ENCODE measurements around the gene PRSS1.
"Not testable (repeated sequence)": the region's sequence is repeated elsewhere in the genome, so short reads cannot be mapped to it uniquely, and the experiment has no call there.

PRSS1 gene

DNA sequence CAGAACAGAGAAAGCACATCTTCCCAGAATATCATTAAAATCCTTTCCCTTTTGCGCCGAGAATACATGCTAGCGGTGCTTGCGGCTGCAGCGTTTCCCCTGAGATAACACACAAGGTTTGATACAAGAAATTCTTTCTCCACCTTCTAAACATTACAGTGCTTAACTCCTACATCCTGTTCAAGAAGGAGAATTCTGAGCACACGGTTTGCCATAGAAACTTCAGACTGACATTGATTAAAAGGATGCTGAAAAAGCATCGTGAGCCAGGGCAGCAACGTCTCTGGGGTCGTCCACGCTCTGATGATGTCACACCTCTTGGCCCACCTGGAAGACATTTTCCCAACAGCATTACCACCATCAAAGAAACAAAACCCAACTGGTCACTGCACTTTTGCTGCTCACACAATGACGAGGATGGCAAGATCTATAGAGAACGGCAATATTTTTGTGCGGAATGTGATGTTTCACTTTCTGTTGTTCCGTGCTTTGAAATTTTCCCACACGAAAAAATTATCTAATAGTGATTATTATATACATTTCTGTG is 27.0 kb upstream of the PRSS1 start:
- DNase-seq (ENCODE audit: low read depth in 2 of 2), result no peak
- TF ChIP-seq, protein P1, sequence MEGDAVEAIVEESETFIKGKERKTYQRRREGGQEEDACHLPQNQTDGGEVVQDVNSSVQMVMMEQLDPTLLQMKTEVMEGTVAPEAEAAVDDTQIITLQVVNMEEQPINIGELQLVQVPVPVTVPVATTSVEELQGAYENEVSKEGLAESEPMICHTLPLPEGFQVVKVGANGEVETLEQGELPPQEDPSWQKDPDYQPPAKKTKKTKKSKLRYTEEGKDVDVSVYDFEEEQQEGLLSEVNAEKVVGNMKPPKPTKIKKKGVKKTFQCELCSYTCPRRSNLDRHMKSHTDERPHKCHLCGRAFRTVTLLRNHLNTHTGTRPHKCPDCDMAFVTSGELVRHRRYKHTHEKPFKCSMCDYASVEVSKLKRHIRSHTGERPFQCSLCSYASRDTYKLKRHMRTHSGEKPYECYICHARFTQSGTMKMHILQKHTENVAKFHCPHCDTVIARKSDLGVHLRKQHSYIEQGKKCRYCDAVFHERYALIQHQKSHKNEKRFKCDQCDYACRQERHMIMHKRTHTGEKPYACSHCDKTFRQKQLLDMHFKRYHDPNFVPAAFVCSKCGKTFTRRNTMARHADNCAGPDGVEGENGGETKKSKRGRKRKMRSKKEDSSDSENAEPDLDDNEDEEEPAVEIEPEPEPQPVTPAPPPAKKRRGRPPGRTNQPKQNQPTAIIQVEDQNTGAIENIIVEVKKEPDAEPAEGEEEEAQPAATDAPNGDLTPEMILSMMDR (IDR thresholded peaks at IDR 0.05; ENCODE audit: low read depth, low read length), result no peak
- no peak overlapping the region for H3K4me3 ChIP-seq (replicated peaks in 1 of 2; ENCODE audit: low read depth in 2 of 2, low read length in 2 of 2)

DNA sequence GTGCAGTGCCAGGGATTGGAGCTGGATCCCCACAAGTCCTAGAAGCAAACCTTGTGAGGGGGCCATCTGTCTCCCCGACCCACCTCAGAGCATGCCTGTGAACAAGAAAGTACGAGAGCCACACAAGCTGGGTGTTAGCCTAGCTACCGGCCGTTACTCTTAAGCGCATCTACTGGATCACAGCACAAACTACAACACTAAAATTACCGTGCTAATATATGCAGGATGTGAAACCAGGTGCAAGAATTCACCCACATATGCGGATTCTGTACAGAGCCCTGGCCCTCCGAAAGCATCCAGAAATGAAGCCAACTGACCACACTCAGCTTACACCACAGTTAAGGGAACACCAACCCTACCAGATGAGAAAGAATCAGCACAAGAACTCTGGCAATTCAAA is 16.0 kb upstream of the PRSS1 start:
- DNase-seq (ENCODE audit: low read depth in 2 of 2), result no peak
- TF ChIP-seq, protein P1 (IDR thresholded peaks at IDR 0.05; ENCODE audit: low read depth, low read length), result no peak
- H3K4me3 ChIP-seq (replicated peaks in 1 of 2; ENCODE audit: low read depth in 2 of 2, low read length in 2 of 2), result no peak overlapping the region

DNA sequence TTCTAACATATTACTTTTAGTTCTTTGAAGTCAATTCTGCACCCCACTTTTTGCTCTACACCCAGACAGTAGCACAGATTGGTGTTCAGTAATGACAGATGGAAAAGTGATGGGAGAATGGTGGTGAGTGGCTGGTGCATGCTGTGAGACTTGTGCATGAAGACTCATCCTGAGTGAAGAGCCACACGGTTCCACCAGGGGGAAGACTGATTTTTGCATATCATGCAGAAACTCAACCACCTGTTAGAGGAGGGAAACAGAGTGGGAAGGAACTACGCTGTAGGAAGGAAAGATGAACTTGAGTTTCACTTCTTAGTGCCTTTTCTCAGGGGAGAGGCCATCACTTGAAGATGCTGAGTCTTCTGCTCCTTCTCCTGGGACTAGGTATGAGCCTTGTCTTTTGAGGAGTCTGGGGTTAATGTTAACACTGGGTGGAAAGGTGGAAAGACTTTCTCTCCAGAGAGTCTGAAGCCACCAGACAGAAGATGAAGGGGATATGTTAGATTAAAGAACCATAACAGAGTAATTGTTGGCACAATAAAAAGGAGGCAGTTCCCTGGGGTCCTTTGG is 9.3 kb upstream of the PRSS1 start:
- TF ChIP-seq, protein P1 (IDR thresholded peaks at IDR 0.05; ENCODE audit: low read depth, low read length), result no peak
- H3K4me3 ChIP-seq (replicated peaks in 1 of 2; ENCODE audit: low read depth in 2 of 2, low read length in 2 of 2), result no peak overlapping the region
- peak in 1 of 2 donors; percentile 2 for DNase-seq (ENCODE audit: low read depth in 2 of 2)

DNA sequence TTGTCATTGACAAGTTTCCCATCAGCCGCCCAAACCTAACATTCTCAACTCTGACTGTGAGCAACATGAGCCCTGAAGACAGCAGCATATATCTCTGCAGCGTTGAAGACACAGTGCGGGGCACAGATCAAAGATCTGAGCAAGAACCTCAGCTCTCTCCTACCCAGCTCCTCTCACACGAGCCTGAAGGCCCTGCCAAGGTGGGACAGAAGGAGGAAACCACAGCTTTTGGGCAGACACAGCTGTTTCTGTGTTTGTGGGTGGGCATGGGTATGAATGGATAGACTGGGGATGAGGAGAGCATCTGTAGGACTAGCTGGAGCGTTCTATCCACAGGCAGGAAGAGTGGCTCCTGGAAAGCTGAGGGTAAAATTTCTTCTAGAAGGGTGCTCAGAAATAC is 8.5 kb upstream of the PRSS1 start:
- TF ChIP-seq, protein P1 (IDR thresholded peaks at IDR 0.05; ENCODE audit: low read depth, low read length), result no peak
- DNase-seq (ENCODE audit: low read depth in 2 of 2), result no peak
- no peak overlapping the region for H3K4me3 ChIP-seq (replicated peaks in 1 of 2; ENCODE audit: low read depth in 2 of 2, low read length in 2 of 2)

DNA sequence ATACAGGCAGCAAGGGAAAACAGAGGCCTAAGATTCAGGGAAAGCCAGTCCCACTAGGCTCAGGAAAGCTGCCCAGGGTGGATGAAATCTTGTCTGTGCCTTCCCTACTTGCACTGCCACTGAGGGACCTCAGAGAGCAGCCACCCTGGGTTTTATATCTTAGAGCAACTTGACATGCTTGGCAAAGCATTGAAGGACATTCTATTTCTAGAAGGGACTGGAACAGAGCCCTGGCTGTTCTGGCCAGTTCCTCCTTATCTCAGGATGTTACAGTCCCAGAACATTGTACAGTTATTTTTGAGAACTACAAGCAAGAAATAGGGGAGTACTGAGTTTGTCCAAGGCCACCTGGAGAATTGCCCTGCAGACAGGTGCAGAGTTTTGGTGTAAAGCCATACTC is 7.3 kb upstream of the PRSS1 start:
- DNase-seq (ENCODE audit: low read depth in 2 of 2); H3K4me3 ChIP-seq (replicated peaks in 1 of 2; ENCODE audit: low read depth in 2 of 2, low read length in 2 of 2): not testable (repeated sequence)

DNA sequence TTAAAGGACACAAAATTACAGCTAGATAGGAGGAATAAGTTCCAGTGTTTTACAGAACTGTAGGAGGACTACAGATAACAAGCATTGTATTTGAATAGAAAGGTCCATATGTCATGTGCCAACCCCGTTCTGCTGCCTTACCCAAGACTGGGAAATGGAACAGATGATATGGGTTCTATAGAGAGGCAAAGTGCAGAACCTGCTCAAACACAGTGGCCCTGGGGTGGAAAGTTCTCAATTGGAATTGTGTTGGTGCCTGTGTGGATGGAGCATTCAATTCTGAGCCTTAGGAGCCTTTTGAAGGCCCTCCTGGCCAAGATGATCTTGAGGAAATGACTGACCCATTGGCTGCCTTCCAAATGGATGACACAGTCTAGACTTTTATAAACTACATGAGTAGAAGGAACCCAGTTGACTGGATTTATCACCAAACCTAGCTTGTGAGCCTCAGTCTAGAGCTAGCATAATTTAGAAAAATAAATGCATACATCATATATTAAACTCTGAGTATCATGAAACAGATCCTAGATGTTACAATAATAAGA is 4.1 kb upstream of the PRSS1 start:
- DNase-seq (ENCODE audit: low read depth in 2 of 2), result peak in 1 of 2 donors; percentile 50
- TF ChIP-seq, protein P1 (IDR thresholded peaks at IDR 0.05; ENCODE audit: low read depth, low read length), result no peak
- H3K4me3 ChIP-seq (replicated peaks in 1 of 2; ENCODE audit: low read depth in 2 of 2, low read length in 2 of 2), result no peak overlapping the region

DNA sequence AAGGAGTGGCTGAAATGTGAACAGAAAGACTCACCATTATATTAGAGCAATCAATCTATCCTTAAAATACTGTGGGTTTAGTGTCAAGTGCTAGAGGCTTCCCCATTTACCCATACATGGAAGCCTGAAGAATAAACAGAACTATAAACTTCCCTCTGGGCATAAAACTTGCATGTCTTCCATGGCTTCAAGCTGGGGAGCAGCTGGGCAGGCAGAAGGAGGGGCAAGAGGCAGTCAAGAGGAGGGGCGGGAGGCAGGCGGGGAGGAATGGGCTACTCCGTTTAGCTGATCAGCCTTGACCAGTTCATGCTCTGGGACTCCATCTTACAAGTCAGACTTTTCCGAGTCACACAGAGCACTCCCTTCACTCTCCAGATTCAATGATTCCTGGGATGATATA is 3.5 kb upstream of the PRSS1 start:
- H3K4me3 ChIP-seq (replicated peaks in 1 of 2; ENCODE audit: low read depth in 2 of 2, low read length in 2 of 2), result no peak overlapping the region
- DNase-seq (ENCODE audit: low read depth in 2 of 2), result no peak
- TF ChIP-seq, protein P1 (IDR thresholded peaks at IDR 0.05; ENCODE audit: low read depth, low read length), result no peak
